KG1 (cell line): ENCODE data around the gene CES2.
"Not testable (repeated sequence)": the region's sequence is repeated elsewhere in the genome, so short reads cannot be mapped to it uniquely, and the experiment has no call there.

Source experiments
- DNase-seq: peaks from one replicate; lab custom pipeline; 2025; lab: John Stamatoyannopoulos, UW

CES2 gene

DNA sequence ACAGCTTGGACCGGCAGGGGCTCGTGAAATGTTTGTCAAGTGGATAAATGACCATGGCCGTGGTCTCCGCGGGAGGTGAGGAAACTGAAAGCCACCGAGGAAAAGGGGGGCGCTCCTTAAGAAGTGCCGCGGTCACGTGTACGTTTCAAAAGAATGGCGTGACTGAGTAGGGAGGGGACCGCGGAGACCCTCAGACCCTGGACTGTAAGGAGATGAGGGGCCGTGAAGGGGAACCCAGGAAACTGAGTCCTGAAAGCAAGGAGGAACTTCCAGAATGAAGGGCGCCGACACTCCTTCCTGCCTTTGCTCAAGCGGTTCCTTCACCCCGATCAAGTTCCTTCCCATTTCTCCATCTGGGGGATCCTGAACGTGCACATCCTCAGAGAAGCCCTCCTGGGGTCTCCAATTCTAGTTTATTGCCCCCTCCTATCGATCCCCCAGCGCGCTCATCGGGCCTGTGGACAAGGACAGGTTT, 440 bp upstream of the CES2 start:
- DNase-seq, result not testable (repeated sequence)

DNA sequence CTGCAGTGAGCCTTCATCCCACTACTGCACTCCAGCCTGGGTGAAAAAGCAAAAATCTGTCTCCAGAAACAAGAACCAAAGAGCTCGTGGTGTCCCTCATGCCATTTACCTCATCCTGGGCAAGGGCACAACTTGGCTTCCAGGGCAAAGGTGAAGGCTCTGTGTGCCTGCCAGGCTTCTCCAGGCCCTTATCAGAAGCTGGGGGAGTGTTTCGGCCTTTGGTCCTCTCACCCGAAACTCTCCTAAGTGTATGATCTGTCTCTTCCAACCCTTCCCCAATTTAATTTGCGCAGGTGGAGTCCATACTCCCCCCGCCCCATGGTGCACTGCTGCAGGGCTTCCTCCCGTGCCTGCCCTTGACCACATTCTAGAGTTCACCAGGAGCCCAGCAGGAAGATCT, 1.1 kb downstream of the CES2 start:
- no peak for DNase-seq

DNA sequence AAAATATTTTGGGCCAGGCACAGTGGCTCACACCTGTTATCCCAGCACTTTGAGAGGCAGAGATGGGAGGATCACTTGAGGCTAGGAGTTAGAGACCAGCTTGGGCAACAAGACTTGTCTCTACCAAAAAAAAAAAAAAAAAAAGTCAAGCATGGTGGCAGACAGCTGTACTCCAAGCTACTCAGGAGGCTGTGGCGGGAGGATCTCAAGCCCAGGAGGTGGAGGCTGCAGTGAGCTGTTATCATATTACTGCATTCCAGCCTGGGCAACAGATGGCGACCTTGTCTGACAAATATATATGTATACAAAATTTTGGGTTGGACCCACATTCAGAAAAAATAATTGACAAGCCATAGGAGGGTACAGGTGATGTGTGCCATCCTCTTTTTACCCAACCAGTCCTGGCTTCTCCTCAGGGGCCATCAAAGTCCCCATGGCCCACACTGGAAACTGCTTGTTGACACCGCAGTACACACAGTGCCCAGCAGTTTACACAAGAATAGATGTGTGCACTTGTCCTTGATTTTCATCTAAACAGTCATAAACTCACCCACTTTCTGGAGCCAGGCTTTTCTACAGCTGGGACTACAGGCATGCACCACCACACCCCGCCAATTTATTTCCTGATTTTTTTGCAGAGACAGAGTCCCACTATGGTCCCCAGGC, 1.7 kb downstream of the CES2 start:
- no peak for DNase-seq

DNA sequence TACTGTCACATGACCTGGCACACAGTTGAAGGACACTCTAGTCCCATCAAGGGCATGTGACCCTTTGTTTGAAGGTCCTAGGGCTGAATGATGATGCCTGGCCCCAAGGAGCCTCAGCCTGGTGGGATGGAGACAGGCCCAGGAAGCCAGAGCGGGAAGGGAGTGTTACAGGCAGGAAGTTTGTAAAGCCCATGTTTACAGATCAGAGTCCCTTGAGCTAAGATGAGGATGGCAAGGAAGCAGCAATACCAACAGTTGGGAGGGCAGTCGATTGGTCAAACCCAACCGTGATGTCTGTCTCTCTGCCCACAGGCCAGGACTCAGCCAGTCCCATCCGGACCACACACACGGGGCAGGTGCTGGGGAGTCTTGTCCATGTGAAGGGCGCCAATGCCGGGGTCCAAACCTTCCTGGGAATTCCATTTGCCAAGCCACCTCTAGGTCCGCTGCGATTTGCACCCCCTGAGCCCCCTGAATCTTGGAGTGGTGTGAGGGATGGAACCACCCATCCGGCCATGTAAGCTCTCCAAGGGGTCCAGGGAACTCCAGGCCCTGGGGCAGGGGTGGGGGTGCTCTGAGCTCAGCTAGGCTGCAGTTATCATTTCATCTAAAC, 2.5 kb downstream of the CES2 start:
- DNase-seq, result no peak

DNA sequence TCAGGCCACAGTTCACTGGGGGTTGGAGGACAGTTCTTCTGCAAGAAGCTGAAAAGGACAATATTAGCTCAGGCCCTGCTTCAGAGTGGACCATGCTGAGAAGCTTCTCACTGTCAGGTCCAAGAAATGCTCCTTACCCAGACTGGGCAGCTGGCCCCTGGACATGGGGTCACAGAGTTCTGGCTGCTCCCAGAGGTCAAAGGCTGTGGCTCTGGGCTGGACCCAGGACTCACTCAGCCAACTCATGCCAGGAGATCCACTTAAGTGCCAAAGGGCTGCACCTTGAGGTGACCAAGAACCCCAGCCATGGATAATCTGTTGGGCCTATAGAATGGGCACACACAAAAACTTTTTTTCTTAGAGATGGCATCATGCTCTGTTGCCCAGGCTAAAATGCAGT, 4.0 kb downstream of the CES2 start:
- no peak for DNase-seq

DNA sequence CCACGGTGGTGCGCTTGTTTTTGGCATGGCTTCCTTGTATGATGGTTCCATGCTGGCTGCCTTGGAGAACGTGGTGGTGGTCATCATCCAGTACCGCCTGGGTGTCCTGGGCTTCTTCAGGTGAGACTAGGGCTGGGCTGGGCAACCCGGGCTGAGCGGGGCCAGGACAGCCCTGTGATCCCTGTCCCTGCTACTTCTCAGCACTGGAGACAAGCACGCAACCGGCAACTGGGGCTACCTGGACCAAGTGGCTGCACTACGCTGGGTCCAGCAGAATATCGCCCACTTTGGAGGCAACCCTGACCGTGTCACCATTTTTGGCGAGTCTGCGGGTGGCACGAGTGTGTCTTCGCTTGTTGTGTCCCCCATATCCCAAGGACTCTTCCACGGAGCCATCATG, 4.9 kb downstream of the CES2 start:
- DNase-seq, result no peak

DNA sequence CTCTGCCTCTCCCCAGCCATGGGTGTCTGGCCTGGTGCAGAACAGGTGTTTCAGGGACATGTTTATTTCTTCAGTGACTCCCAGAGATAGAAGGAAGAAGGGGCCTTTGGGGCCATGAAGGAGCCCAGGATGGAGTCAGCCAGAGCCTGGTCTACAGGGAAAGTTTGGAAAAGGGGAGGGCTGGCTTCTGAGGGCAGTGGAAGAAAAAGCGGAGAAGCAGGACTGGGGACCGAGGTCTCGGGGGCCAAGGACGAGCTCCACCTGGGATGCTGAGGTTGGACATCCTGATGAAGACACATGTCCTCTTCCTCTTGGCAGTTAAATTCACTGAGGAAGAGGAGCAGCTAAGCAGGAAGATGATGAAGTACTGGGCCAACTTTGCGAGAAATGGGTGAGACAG, 7.7 kb downstream of the CES2 start:
- no peak for DNase-seq

DNA sequence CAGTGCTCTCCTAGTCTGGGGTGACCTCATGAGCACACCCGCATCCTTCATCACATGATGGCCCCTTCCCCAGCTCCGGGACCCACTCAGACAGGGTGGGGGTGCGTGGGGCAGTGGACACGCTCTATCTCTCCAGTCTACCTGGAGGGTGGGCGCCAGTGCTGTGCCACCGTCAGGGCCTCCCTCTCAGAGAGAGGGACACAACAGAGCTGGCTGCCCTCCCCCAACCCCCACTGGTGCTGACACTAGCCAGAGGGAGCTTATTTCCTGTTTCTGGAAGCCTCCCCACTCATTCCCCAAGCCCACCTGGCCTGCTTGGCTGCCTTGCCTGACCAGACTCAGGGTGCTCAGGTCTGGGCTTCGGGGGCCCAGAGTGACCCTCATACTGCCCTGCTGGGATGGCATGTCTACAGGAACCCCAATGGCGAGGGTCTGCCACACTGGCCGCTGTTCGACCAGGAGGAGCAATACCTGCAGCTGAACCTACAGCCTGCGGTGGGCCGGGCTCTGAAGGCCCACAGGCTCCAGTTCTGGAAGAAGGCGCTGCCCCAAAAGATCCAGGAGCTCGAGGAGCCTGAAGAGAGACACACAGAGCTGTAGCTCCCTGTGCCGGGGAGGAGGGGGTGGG, 8.2 kb downstream of the CES2 start:
- DNase-seq, result no peak

DNA sequence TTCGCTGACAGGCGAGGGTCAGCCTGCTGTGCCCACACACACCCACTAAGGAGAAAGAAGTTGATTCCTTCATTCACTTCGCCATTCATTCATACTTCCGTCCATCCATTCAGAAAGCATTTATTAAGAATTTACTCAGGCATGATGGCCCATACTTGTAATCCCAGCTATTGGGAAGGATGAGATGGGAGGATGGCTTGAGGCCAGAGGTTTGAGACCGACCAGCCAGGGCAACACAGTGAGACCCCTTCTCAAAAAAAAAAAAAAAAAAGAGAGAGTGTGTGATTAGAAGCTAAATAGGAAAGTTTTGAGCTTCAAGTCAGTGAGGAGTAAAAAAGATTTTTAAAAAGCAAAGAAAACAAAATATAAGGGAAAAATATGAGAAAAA, 8.7 kb downstream of the CES2 start:
- no peak for DNase-seq

DNA sequence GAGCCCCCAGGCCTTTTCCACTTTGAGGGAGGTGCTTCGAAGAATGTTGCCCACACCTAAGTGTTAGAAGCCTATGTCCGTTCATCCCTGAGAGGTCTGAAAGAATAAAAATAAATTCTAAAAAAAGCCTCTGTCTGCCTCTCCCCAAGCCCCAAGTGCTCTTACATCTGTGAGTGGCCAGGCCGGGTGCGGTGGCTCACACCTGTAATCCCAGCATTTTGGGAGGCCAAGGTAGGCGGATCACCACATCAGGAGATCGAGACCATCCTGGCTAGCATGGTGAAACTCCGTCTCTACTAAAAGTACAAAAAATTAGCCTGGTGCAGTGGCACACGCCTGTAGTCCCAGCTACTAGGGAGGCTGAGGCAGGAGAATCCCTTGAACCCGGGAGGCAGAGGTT, 9.7 kb downstream of the CES2 start:
- DNase-seq, result not testable (repeated sequence)

DNA sequence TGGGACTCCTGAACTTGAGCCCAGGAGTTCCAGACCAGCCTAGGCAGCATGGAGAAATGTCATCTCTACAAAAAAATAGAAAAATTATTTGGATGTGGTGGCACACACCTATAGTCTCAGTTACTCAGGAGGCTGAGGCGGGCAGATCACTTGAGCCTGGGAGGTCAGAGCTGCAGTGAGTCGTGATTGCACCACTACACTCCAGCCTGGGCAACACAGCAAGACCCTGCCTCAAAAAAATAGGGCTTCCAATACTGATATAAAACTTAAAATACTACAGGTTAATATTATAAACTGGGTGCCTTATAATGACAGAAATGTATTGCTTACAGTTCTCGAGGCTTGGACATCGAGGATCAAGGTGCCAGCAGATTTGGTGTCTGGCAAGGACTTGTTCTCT, 10.6 kb downstream of the CES2 start:
- no peak for DNase-seq

DNA sequence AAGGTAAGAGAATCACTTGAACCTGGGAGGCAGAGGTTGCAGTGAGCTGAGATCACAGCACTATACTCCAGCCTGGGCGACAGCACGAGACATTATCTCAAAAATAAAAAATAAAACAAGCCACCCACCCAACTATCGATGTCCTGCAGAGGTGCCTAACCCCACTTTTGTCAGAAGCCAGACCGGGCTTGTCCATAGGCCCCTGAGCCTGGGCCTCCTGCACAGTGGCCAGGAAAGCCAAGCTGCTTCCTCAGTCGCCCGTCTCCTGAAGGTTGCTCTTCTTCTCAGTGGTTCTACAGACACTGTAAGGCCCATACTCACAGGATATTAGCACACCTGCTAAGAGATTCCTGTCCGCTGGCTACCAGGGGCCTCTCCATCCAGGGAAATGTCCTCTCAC, 11.2 kb downstream of the CES2 start:
- no peak for DNase-seq

DNA sequence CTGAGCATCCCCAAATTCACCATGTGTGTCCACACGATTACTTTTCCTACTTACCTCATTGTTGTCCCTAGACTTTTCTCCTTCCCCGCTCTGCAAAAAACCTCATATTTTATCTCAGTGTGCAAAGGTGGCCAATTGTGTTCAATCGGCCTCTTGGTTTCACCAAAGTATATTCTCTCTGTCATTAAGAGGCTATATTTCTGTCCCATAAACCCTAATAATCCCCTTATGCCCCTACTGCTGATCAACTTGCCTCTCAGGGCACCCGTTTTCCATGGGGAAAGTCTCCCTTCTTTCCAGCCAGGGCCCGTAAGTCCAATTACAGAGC, 11.6 kb downstream of the CES2 start:
- DNase-seq, result no peak

DNA sequence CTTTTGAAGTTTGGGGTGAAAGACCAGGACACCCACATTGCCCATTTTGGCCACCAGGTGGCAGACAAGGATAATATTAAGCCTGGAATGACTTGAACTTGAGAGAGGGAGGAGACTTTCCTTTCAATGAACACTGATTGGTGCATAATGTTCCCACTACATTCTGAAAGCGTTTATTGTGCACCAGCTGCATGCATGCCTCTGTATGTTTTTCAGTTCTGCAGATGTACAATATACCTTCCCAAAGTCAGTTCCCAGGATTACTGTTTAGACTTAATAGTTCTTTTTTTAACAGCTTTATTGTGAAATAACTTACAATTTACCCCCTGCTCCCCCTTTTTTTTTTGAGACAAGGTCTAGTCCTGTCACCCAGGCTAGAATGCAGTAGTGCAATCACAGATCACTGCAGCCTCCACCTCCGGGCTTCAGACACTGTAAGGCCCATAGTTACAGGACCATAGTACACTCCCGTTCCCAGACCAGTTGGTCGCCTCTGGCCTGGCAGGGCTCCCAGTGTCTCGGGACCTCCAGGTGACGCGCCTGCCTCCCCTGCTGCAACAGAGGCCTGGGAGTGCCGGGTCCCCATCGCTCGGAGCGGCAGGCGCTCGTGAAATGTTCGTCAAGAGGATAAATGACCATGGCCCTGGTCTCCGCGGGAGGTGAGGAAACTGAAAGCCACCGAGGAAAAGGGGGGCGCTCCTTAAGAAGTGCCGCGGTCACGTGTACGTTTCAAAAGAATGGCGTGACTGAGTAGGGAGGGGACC, 12.2 kb downstream of the CES2 start:
- peak; percentile 64 for DNase-seq

DNA sequence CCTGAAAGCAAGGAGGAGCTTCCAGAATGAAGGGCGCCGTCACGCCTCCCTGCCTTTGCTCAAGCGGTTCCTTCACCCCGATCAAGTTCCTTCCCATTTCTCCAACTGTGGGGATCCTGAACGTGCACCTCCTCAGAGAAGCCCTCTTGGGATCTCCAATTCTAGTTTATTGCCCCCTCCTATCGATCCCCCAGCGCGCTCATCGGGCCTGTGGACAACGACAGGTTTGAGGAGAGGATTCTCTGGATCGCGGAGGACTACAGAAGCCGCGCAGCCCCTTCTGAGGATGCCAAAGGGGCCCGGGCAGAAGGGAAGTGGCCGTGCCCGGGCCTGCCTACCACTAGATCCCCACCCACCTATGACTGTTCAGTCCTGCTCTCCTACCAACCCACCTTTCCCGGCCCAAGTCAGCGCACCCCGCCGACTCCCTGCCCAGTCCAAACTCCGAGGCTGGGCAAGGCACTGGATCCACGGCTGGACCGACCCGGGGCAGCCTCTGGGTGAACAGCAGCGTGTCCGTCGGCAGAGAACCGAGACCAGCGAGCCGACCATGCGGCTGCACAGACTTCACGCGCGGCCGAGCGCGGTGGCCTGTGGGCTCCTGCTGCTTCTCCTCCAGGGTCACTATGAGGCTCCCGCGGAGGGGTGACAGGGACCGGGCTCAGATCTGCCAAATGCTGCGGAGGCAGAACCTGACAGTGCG, 13.0 kb downstream of the CES2 start:
- DNase-seq, result no peak

DNA sequence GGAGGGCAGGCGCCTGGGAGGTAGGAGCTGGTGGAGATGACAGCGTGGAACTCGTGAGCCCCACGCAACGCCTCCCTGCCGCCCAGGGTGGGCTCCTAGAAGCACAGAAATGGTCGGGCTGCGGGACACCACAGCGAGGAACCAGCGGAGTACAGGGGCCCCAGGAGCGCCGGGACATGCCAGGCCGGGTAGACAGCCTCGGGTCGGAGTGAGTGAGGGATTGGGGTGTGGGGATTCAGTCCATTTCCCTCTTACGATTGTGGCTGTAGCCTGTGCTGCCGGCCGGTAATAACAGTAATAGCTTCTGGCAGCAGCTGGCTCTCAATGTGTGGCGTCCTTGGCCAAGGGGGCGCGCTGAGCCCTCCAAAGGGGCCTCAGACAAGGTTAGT, 13.5 kb downstream of the CES2 start:
- DNase-seq, result no peak

DNA sequence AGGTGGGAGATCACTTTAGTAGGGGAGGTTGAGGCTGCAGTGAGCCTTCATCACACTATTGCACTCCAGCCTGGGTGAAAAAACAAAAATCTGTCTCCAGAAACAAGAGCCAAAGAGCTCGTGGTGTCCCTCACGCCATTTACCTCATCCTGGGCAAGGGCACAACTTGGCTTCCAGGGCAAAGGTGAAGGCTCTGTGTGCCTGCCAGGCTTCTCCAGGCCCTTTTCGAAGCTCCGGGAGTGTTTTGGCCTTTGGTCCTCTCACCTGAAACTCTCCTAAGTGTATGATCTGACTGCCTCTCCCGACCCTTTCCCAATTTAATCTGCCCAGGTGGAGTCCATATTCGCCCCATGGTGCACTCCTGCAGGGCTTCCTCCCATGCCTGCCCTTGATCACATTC, 14.2 kb downstream of the CES2 start:
- no peak for DNase-seq

DNA sequence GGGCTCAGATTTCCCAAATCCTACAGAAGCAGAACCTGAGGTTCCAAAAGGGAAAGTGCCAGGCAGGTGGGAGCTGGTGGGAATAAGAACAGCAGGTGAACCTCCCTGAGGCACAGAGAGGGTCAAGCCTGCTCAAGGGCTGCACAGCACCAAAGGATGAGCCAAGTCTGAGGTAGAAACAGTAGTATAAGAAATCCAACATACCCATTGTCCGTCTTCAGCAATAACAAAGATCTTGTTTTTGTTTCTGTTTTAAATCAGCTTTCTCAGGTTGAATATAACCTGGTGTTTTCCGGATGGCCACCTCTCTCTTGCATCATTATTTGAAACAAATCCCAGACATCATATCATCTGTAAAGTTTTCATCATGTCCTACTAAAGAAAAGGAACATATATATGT, 15.1 kb downstream of the CES2 start:
- DNase-seq, result no peak

DNA sequence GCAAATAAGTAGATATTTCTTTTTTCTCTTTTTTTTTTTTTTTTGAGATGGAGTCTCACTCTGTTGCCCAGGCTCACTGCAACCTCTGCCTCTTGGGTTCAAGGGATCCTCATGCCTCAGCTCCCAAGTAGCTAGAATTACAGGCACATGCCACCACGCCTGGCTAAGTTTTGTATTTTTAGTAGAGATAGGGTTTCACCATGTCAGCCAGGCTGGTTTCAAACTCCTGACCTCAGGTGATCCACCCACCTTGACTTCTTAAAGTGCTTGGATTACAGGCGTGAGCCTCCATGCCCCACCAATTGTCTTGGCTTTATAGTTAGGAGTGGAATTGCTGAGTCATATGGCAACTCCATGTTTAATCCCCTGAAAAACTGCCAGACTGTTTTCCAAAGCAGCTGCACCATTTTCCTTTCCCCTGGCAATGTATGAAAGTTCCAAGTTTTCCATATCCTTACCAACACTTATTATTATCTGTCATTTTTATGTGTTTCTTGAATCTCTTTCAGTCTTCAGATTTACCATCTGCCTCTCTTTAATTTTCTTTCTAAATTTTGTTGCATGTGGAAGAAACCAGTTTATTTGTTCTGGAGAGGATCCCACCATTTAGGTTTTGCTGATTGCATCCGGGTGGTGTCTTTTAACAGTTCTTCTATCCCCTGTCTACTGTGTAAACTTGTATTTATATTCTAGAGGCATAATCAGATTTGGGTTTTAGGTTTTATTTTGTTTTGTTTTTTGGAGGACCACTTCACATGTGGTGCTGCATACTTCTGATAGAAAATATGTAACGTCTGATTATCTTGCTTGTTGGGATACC, 15.9 kb downstream of the CES2 start:
- DNase-seq, result no peak

DNA sequence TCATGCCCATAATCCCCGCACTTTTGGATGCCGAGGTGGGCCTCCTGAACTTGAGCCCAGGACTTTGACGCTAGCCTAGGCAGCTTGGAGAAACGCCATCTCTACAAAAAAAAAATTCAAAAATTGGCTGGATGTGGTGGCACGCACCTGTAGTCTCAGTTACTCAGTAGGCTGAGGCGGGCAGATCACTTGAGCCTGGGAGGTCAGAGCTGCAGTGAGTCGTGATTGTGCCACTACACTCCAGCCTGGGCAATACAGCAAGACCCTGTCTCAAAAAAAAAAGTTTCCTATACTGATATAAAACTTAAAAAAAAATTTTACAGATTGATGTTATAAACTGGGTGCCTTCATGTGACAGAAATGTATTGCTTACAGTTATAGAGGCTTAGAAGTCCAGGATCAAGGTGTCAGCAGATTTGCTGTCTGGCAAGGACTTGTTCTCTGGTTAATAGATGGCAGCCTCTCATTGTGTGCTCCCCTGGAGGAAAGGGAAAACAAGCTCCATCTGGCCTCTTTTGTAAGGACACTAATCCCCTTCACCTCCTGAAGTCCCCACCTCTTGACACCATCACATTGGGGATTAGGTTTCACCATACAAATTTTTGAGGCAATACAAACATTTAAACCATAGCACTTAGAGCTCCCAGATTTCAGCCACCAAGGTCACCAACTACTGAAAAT, 17.3 kb downstream of the CES2 start:
- no peak for DNase-seq
